GM19324 (cell line): ENCODE measurements around the gene ST3GAL6.

Experiments used
- ATAC-seq: cut with Tn5 transposase; IDR thresholded peaks from one replicate; pipeline ENCODE4 v1.9.1; 2021; ENCODE audit warnings: mild to moderate bottlenecking, moderate library complexity; ENCODE audit not compliant: unreplicated experiment, low FRiP score

The ST3GAL6 gene, protein sequence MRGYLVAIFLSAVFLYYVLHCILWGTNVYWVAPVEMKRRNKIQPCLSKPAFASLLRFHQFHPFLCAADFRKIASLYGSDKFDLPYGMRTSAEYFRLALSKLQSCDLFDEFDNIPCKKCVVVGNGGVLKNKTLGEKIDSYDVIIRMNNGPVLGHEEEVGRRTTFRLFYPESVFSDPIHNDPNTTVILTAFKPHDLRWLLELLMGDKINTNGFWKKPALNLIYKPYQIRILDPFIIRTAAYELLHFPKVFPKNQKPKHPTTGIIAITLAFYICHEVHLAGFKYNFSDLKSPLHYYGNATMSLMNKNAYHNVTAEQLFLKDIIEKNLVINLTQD

GRCh38 chr3:98763076-98763475 is at the start of gene ST3GAL6:
TSS of gene ST3GAL6 (plus strand) at chr3:98763340. CDS start at chr3:98768441, 5,101 bp downstream.
- ATAC-seq: peak; percentile 36

GRCh38 chr3:98713984-98714383 is 49.2 kb upstream of the ST3GAL6 start:
- ATAC-seq: no peak

GRCh38 chr3:98717584-98717983 is 45.6 kb upstream of the ST3GAL6 start:
- no peak for ATAC-seq

GRCh38 chr3:98718730-98719129 is 44.4 kb upstream of the ST3GAL6 start:
- ATAC-seq: no peak

- ATAC-seq: no peak
Observed at GRCh38 chr3:98721776-98722175, 41.4 kb upstream of the ST3GAL6 start.

- ATAC-seq: no peak
Observed at GRCh38 chr3:98722389-98722788, 40.8 kb upstream of the ST3GAL6 start.

DNA sequence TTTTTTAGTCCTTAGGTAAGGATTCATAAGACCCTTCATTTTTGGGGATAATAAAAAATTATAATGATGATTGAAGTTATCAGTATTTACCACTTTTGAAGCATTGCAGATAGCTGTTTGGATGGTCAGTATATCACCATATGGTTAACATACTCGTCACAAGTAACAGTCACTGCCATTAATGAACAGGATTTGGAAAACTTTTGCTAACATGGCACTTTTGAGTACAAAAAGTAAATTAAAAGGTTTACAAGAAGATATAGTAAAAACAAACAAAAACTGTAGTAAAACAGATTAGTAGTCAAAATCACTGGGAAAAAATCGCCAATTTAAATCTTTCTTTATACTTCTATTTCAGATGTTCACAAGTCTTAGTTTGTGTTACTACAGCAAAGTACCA is 37.8 kb upstream of the ST3GAL6 start:
- ATAC-seq: no peak

DNA sequence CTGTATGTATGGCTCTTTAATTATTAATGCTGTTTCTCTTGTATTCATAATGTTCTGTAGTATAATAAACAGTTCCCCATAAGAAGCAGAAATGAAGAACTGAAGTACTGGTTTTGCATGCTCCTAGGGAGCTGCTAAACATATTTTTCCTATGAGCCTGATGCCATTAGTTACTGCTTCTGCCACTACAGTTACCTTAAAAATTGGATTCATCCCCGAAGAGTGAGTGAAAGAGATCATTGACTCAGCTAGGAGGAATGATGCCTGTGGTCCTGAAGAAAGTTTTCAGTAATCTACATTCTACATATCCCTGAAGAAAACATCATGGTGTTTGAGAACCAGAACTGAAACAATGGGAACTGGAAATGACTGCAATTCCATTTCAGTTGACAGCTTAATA is 37.1 kb upstream of the ST3GAL6 start:
- ATAC-seq: no peak

GRCh38 chr3:98727638-98728037 is 35.5 kb upstream of the ST3GAL6 start:
- no peak for ATAC-seq

- ATAC-seq: no peak
Observed at GRCh38 chr3:98728672-98729071, 34.5 kb upstream of the ST3GAL6 start.

DNA sequence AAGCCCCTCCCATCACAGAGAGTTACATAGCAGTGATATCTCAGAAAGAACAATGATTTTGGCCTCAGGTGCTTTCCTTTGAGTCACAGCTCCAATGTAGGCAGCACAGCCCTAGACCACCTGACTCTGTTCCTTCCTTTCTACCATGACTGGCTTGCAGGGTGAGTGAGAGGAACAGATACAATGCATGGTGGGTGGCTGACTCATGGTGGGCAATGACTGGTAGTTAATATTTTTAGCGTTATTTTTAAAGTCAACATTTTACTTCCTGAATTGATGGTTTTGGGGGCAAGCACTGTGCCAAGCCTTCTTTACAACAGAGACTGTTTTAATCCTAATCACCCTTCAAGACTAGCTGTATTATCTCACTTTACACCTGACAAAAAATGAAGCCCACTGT is 32.8 kb upstream of the ST3GAL6 start:
- ATAC-seq: peak; percentile 23

- ATAC-seq: no peak
Observed at GRCh38 chr3:98730886-98731537, 32.1 kb upstream of the ST3GAL6 start.

- peak; percentile 40 for ATAC-seq
Observed at GRCh38 chr3:98731720-98732285, 31.3 kb upstream of the ST3GAL6 start.

GRCh38 chr3:98732286-98733052 is 30.7 kb upstream of the ST3GAL6 start:
- peak; percentile 35 for ATAC-seq

GRCh38 chr3:98733053-98733811 is 29.9 kb upstream of the ST3GAL6 start:
- ATAC-seq: peak; percentile 35

- peak; percentile 39 for ATAC-seq
Observed at GRCh38 chr3:98733812-98734281, 29.3 kb upstream of the ST3GAL6 start.

- ATAC-seq: no peak
Observed at GRCh38 chr3:98734306-98734705, 28.8 kb upstream of the ST3GAL6 start.

DNA sequence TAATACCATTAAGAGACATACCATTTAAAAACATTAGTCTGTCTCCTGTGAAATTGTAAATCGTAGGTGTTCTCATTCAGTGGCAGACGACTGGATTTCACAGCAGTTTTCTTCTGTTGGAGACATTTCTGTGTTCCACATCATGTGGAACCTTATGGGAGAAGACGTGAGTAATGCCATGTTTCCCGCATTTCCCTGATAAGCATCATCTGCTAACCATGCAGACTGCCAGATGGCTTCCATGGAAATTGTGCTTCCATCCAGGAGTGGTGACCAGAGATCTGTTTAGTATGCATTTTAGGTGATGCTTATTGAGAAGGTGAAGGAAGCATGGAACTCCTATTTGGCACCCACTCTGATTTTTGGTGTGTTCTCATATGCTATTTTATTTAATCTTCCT is 28.4 kb upstream of the ST3GAL6 start:
- no peak for ATAC-seq

- no peak for ATAC-seq
Observed at GRCh38 chr3:98735296-98735695, 27.8 kb upstream of the ST3GAL6 start.

DNA sequence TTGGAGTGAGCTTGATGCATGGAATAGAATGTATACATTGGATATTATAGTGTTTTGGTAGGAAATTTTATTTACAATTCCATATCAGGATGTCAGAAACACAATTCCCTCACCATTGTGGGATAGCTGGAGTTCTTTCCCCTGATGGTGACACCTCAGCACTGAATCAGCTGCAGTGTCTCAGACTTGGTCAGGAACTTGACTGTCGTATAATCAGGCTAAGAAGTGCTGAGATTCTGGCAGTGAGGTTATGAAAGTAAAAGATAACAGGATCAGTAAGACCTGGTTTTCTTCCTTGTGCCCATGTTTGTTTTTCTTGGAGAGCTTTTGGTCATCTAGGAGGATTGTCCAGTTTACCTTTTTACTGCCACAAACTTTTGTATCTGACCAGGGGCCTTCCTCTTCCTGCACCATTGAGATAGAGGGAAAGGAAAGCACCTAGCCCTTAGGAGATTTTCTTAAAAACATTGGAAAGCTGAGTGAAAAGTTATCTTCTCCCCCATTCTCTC is 27.3 kb upstream of the ST3GAL6 start:
- ATAC-seq: no peak
